Lower leg skin (tissue), 3 donors: ENCODE data around the gene GALNT12.

Experiments used
- POLR2A ChIP-seq, 2 donors: fragments of 450-650 bp; IDR thresholded peaks; one replicate each; pipeline ENCODE4 v1.6.1; 2016 to 2017; ENCODE audit warnings: antibody characterized with exemption in 2 of 2, mild to moderate bottlenecking in 1 of 2, moderate library complexity in 1 of 2
- TF ChIP-seq, protein P1 (sequence below), 3 donors: fragments of 450-650 bp; IDR thresholded peaks; one replicate each; pipeline ENCODE4 v1.5.1; 2016; ENCODE audit warnings: antibody characterized with exemption in 3 of 3, mild to moderate bottlenecking in 3 of 3, moderate library complexity in 2 of 3

DNA sequence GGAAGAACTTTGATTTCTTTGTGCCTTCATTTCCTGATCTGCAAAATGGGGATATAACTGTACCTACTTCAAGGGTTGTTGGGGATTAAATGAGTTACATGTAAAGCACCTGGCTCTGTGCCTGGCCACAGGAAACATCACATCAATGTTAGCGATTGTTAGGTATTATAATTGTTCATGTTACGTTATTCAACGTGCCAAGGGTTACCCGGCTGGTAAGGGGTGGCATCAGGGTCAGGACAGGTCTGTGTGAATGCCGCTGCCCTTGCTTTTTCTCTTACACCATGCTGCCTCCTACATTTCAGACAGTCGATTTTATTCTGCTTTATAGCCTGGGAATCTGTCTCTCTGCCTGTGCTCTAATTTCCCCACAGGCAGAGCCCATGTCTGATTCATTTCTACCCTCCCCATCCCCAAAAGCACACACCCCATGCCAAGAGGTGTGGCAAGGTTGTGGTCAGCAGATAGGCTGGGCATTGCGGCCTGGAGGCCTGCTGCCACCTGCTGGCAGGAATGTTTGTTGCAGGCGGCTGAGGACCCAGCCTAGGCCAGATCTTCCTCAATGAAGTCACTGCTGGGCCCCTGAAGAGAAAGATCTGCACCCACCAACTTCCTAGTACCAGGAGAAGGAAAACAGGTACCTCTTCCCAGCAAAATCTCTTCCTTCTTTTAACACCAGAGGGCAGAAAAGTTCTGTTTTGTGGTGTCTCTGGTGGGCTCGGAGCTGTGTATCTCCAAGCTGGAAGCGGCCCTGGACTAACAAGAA, 16.4 kb upstream of the GALNT12 start:
- TF ChIP-seq, protein P1, sequence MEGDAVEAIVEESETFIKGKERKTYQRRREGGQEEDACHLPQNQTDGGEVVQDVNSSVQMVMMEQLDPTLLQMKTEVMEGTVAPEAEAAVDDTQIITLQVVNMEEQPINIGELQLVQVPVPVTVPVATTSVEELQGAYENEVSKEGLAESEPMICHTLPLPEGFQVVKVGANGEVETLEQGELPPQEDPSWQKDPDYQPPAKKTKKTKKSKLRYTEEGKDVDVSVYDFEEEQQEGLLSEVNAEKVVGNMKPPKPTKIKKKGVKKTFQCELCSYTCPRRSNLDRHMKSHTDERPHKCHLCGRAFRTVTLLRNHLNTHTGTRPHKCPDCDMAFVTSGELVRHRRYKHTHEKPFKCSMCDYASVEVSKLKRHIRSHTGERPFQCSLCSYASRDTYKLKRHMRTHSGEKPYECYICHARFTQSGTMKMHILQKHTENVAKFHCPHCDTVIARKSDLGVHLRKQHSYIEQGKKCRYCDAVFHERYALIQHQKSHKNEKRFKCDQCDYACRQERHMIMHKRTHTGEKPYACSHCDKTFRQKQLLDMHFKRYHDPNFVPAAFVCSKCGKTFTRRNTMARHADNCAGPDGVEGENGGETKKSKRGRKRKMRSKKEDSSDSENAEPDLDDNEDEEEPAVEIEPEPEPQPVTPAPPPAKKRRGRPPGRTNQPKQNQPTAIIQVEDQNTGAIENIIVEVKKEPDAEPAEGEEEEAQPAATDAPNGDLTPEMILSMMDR (IDR thresholded peaks at IDR 0.05) = peak in 2 of 3 donors; percentile 53 to 97
- no peak for TF ChIP-seq POLR2A (IDR thresholded peaks at IDR 0.05)
